Caco-2 (cell line): ENCODE data around the gene TNS1. TPM values are rescaled to one million over a fixed set of nuclear protein-coding genes. Genes with fewer than 3 reads are reported as not detected.

Source experiments
- BruUV-seq: library from RNA; stranded (reverse); fragments of 400-500 nt; replicated peaks from 2 replicates; lab custom pipeline; 2021; lab: Mats Ljungman, UMichigan
- CTCF ChIA-PET: fragments of 300-600 bp; sonication (Branson Sonifier 250); formaldehyde crosslinking; loops from one replicate; lab custom pipeline; 2022; ENCODE audit warnings: antibody characterized with exemption; lab: Charles Lee
- POLR2A ChIA-PET: fragments of 300-600 bp; sonication (Branson Sonifier 250); formaldehyde crosslinking; loops from one replicate; lab custom pipeline; 2022; ENCODE audit warnings: antibody characterized with exemption; lab: Charles Lee
- DNase-seq, 2 experiments: peaks; one replicate each; pipeline versions ENCODE4 v3.0.0 to v3.0.0-alpha.2; 2020 to 2022
- H3K27me3 ChIP-seq: replicated peaks from 2 replicates; pipeline ENCODE4 v1.6.0; 2011; ENCODE audit warnings: low read length; ENCODE audit not compliant: control insufficient read depth, insufficient read depth
- H3K36me3 ChIP-seq: 2 replicates; pipeline ENCODE4 v1.5.1; 2011; ENCODE audit warnings: low read length; ENCODE audit not compliant: control insufficient read depth, insufficient read depth
- H3K4me1 ChIP-seq: fragments of 250-450 bp; sonication (Bioruptor Pico); 2 replicates; pipeline ENCODE4 v1.5.1; 2020; ENCODE audit warnings: mild to moderate bottlenecking
- H3K4me3 ChIP-seq: 2 replicates; pipeline ENCODE4 v1.5.1; 2011; ENCODE audit warnings: low read depth, mild to moderate bottlenecking, control low read depth, low read length
- H3K9me3 ChIP-seq: fragments of 250-450 bp; sonication (Bioruptor Pico); 2 replicates; pipeline ENCODE4 v1.5.1; 2020; ENCODE audit warnings: mild to moderate bottlenecking, moderate library complexity
- H3K27ac Mint-ChIP-seq: one replicate; pipeline ENCODE4 v1.8.0; 2022; ENCODE audit warnings: mixed read lengths; ENCODE audit not compliant: unreplicated experiment
- H3K27me3 Mint-ChIP-seq: one replicate; pipeline ENCODE4 v1.8.0; 2022; ENCODE audit warnings: mixed read lengths; ENCODE audit not compliant: insufficient read depth, unreplicated experiment
- H3K36me3 Mint-ChIP-seq: one replicate; pipeline ENCODE4 v1.8.0; 2022; ENCODE audit warnings: mild to moderate bottlenecking, mixed read lengths; ENCODE audit not compliant: insufficient read depth, unreplicated experiment
- H3K4me1 Mint-ChIP-seq: one replicate; pipeline ENCODE4 v1.8.0; 2022; ENCODE audit warnings: low read depth, mixed read lengths; ENCODE audit not compliant: unreplicated experiment
- H3K4me3 Mint-ChIP-seq: one replicate; pipeline ENCODE4 v1.8.0; 2022; ENCODE audit warnings: mild to moderate bottlenecking, moderate library complexity, mixed read lengths; ENCODE audit not compliant: unreplicated experiment
- H3K9me3 Mint-ChIP-seq: one replicate; pipeline ENCODE4 v1.8.0; 2022; ENCODE audit warnings: mixed read lengths; ENCODE audit not compliant: unreplicated experiment
- intact Hi-C: fragments of 100-400 bp; cut with micrococcal nuclease; formaldehyde crosslinking; loops from one replicate; pipeline ENCODE4 v1.10.0; 2022; ENCODE audit not compliant: unreplicated experiment
- total RNA-seq: library from RNA; stranded (reverse); gene quantifications from 2 replicates; pipeline ENCODE4 v1.2.3, GENCODE V29; 2022
- TF ChIP-seq, protein P1 (sequence below), 2 experiments: fragments of 200-600 bp in 1 of 2; IDR thresholded peaks; 1 replicate in 1 of 2; 2 replicates in 1 of 2; pipeline versions ENCODE4 v1.5.1 to v1.8.0; 2011 to 2022; ENCODE audit warnings: antibody characterized with exemption in 1 of 2, control low read depth in 1 of 2, inconsistent platforms in 1 of 2, low read depth in 1 of 2, low read length in 1 of 2, mild to moderate bottlenecking in 1 of 2, moderate library complexity in 1 of 2; ENCODE audit not compliant: insufficient read depth in 1 of 2, severe bottlenecking in 1 of 2, unreplicated experiment in 1 of 2

The TNS1 gene
- total RNA-seq, 1 experiment from 2014 or later = 16.1 TPM

DNA sequence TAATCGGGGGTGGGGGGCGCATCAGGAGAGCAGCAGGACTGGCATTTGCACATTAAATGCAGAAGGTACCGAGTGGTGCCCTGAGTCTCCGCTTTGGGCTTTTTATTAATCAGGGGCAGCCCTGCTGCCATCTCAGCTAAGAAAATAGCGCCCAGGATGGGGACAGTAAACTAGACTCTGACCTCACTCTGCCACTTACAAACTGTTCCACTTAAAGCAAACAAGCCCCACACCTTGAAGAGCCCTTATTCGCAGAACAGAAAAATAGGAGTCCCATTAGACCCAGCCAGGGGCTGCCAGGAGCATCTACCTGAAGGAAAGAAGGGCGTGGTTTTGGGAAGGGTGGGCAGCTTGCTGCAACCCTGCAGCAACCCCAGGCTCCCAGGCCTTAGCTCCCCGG lies 165.3 kb downstream of the TNS1 start:
- Mint-ChIP-seq H3K36me3 (peaks cover 9% of the 10 kb centered on the region), H3K4me1 (no peaks in the 10 kb centered on the region), H3K27ac (no peak overlapping the region), H3K9me3 (no peaks in the 10 kb centered on the region), H3K27me3 (no peaks in the 10 kb centered on the region), H3K4me3 (no peak overlapping the region)
- TF ChIP-seq, protein P1, sequence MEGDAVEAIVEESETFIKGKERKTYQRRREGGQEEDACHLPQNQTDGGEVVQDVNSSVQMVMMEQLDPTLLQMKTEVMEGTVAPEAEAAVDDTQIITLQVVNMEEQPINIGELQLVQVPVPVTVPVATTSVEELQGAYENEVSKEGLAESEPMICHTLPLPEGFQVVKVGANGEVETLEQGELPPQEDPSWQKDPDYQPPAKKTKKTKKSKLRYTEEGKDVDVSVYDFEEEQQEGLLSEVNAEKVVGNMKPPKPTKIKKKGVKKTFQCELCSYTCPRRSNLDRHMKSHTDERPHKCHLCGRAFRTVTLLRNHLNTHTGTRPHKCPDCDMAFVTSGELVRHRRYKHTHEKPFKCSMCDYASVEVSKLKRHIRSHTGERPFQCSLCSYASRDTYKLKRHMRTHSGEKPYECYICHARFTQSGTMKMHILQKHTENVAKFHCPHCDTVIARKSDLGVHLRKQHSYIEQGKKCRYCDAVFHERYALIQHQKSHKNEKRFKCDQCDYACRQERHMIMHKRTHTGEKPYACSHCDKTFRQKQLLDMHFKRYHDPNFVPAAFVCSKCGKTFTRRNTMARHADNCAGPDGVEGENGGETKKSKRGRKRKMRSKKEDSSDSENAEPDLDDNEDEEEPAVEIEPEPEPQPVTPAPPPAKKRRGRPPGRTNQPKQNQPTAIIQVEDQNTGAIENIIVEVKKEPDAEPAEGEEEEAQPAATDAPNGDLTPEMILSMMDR (IDR thresholded peaks at IDR 0.05; ENCODE audit: insufficient read depth in 1 of 2, low read depth in 1 of 2, low read length in 1 of 2, severe bottlenecking in 1 of 2, unreplicated experiment in 1 of 2) = no peak
- Histone ChIP-seq H3K36me3 (no peaks in the 10 kb centered on the region), H3K9me3 (no peaks in the 10 kb centered on the region), H3K4me3 (no peak overlapping the region), H3K27me3 (no peaks in the 10 kb centered on the region), H3K4me1 (no peaks in the 10 kb centered on the region)
- POLR2A ChIA-PET = no interaction called here
- intact Hi-C loops = no loop called here
- BruUV-seq = no TSS peak
- CTCF ChIA-PET = no interaction called here
- no peak for DNase-seq

DNA sequence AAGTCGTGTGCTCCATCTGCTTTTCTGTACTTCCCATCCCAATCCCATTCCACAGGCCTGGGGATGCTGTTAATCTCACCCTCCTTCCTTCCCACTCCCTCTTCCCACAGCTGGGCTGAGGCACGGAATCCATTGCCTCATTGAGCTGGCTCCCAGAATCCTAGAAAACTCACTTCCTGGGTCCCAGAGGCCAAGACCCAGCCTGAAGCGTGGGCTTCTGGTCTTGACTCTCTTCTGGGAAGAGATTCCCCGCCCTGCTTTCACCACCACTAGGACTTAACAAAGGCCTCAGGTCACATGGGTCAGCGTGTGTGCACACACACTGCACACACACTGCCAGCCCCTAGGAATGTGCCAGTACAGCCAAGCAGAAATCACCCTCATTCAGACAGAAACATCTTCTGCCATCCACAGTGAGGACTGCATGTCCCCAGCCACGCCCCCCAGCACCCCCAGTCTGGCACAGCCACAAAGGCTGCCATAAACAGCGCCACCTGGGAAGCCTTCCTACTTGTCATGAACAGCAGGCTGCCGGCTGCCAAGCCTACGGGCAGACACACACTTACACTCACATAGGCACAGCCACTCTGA lies 165.8 kb downstream of the TNS1 start:
- Histone ChIP-seq H3K4me3 (no peak overlapping the region), H3K27me3 (no peaks in the 10 kb centered on the region), H3K36me3 (no peaks in the 10 kb centered on the region), H3K9me3 (no peaks in the 10 kb centered on the region), H3K4me1 (no peaks in the 10 kb centered on the region)
- H3K4me3 Mint-ChIP-seq = no peak overlapping the region
- H3K4me1 Mint-ChIP-seq = no peaks in the 10 kb centered on the region
- POLR2A ChIA-PET = no interaction called here
- H3K9me3 Mint-ChIP-seq = no peaks in the 10 kb centered on the region
- TF ChIP-seq, protein P1 (IDR thresholded peaks at IDR 0.05; ENCODE audit: insufficient read depth in 1 of 2, low read depth in 1 of 2, low read length in 1 of 2, severe bottlenecking in 1 of 2, unreplicated experiment in 1 of 2) = no peak
- no peaks in the 10 kb centered on the region for H3K27me3 Mint-ChIP-seq
- no TSS peak for BruUV-seq
- peaks cover 9% of the 10 kb centered on the region for H3K36me3 Mint-ChIP-seq
- CTCF ChIA-PET = interaction anchor here (0.6 kb wide), 1 partner anchor 420 kb away, joined by 3 read pairs; no protein-coding TSS in a partner anchor
- intact Hi-C loops = no loop called here
- H3K27ac Mint-ChIP-seq = no peak overlapping the region
- no peak for DNase-seq

DNA sequence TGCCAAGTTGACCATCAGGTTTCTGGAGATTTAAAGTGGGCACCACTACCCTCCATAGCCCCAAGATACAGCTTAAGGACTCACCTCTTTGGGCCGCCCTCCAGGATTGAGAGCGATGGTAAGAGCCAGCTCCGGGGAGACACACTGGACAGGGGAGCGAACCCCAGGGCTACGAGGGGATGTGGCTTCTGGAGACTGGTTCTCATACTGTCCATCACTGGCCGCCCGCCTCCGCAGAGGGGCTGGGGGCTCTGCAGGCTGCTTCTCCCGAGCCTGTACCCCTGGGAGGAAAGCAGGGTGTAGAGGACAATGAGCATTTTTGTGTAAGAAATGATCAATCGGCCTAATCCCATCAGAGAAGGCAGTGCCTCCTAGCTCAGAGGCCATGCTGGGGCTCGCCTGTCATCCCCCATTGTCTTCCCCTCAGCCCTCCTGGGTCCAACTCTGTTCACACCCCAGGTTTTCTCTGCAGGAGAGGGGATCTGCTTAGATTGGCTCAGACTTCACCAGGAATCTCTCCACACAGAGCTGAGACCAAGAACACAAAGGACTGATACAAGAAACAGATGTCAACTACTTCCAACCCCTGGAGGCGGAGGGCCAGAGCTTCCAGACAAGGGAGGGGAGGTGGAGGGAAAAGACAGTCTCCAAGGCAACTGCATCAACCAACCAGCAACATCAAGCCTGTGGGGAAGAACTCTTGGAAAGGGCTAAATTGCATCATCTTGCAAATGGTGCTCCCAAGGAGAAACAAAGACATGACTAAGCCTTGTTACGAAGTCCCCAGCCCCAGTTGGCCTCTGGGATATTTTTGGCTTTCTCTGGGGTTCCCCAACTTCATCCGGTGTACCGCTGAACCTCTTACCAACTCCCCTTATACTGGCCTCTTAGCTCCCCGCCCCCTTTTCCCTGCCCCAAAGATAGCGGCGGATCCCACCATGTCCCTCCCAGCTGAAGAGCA lies 166.6 kb downstream of the TNS1 start:
- DNase-seq = no peak
- H3K4me3 Mint-ChIP-seq = no peak overlapping the region
- H3K36me3 Mint-ChIP-seq = peaks cover 9% of the 10 kb centered on the region
- TF ChIP-seq, protein P1 (IDR thresholded peaks at IDR 0.05; ENCODE audit: insufficient read depth in 1 of 2, low read depth in 1 of 2, low read length in 1 of 2, severe bottlenecking in 1 of 2, unreplicated experiment in 1 of 2) = no peak
- Histone ChIP-seq H3K36me3 (no peaks in the 10 kb centered on the region), H3K9me3 (no peaks in the 10 kb centered on the region), H3K4me3 (no peak overlapping the region), H3K27me3 (no peaks in the 10 kb centered on the region), H3K4me1 (no peaks in the 10 kb centered on the region)
- POLR2A ChIA-PET = interaction anchor here (0.6 kb wide), 1 partner anchor 416 kb away, joined by 3 read pairs; no protein-coding TSS in a partner anchor
- H3K9me3 Mint-ChIP-seq = no peaks in the 10 kb centered on the region
- CTCF ChIA-PET = interaction anchor here (0.6 to 0.9 kb wide), 2 partner anchors 22 to 421 kb away, joined by 3 to 7 read pairs; no protein-coding TSS in a partner anchor
- intact Hi-C loops = no loop called here
- no peaks in the 10 kb centered on the region for H3K4me1 Mint-ChIP-seq
- H3K27ac Mint-ChIP-seq = no peak overlapping the region
- BruUV-seq = no TSS peak
- no peaks in the 10 kb centered on the region for H3K27me3 Mint-ChIP-seq
